ENCODE data around the gene ZNF429. TPM values are rescaled to one million over a fixed set of nuclear protein-coding genes. Genes with fewer than 3 reads are reported as not detected.
"Not testable (repeated sequence)": the region's sequence is repeated elsewhere in the genome, so short reads cannot be mapped to it uniquely, and the experiment has no call there.

The ZNF429 gene
- total RNA-seq, 1 donor from 2014 or later, result 12.7 TPM

DNA sequence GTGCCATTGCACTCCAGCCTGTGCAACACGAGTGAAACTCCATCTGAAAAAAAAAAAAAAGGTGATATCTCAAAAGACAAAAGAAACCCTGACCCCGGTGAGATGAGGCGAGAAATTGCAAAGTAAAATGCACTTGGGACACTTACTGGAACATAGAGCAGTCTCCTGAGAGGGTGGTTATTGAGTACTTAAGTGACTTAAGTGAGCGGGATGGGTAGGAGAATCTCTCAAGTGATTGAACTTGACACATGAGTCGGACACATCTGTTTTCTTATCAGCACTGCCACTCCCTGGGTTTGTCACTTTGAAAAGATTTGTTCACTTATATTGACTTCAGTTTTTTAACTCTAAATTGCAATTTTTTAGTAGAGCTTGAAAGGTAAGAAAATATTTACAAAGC lies 2.8 kb downstream of the ZNF429 start:
- Histone ChIP-seq H3K36me3 (ENCODE audit: insufficient read depth, low read length) (no peaks in the 10 kb centered on the region), H4K20me1 (ENCODE audit: insufficient read depth, low read length) (no peaks in the 10 kb centered on the region), H3K79me2 (ENCODE audit: insufficient read depth, low read length) (peaks cover 19% of the 10 kb centered on the region), H3K27ac (ENCODE audit: low read depth, low read length) (no peak overlapping the region), H3K27me3 (ENCODE audit: insufficient read depth, low read length) (no peaks in the 10 kb centered on the region), H3K9me3 (ENCODE audit: insufficient read depth, low read depth, low read length) (peaks cover 7% of the 10 kb centered on the region), H3K9ac (ENCODE audit: low read length) (no peak overlapping the region), H3K4me3 (ENCODE audit: insufficient read depth, low read depth, low read length) (no peak overlapping the region), H2AFZ (ENCODE audit: low read depth, low read length) (no peak overlapping the region), H3K4me1 (ENCODE audit: insufficient read depth, low read length) (peaks cover 4% of the 10 kb centered on the region), H3K4me2 (ENCODE audit: low read length) (no peak overlapping the region)
- peaks cover 9% of the 10 kb centered on the region for H3K4me1 Mint-ChIP-seq (ENCODE audit: low read depth, unreplicated experiment)
- peaks cover 39% of the 10 kb centered on the region for H3K36me3 Mint-ChIP-seq (ENCODE audit: low read depth, unreplicated experiment)
- no peak for TF ChIP-seq EZH2 (IDR thresholded peaks at IDR 0.05; ENCODE audit: insufficient read depth, low read length)
- TF ChIP-seq, protein P1, sequence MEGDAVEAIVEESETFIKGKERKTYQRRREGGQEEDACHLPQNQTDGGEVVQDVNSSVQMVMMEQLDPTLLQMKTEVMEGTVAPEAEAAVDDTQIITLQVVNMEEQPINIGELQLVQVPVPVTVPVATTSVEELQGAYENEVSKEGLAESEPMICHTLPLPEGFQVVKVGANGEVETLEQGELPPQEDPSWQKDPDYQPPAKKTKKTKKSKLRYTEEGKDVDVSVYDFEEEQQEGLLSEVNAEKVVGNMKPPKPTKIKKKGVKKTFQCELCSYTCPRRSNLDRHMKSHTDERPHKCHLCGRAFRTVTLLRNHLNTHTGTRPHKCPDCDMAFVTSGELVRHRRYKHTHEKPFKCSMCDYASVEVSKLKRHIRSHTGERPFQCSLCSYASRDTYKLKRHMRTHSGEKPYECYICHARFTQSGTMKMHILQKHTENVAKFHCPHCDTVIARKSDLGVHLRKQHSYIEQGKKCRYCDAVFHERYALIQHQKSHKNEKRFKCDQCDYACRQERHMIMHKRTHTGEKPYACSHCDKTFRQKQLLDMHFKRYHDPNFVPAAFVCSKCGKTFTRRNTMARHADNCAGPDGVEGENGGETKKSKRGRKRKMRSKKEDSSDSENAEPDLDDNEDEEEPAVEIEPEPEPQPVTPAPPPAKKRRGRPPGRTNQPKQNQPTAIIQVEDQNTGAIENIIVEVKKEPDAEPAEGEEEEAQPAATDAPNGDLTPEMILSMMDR (IDR thresholded peaks at IDR 0.05; ENCODE audit: insufficient read depth, low read depth, low read length), result no peak
- DNase-seq (ENCODE audit: low read depth) (no peak), FAIRE-seq (no peak)
- no peaks in the 10 kb centered on the region for H3K27me3 Mint-ChIP-seq (ENCODE audit: low read depth, unreplicated experiment)
- peak overlapping the region; percentile 47 for H3K27ac Mint-ChIP-seq (ENCODE audit: unreplicated experiment)
- peaks cover 14% of the 10 kb centered on the region for H3K9me3 Mint-ChIP-seq (ENCODE audit: unreplicated experiment)
- no peak overlapping the region for H3K4me3 Mint-ChIP-seq (ENCODE audit: unreplicated experiment)

DNA sequence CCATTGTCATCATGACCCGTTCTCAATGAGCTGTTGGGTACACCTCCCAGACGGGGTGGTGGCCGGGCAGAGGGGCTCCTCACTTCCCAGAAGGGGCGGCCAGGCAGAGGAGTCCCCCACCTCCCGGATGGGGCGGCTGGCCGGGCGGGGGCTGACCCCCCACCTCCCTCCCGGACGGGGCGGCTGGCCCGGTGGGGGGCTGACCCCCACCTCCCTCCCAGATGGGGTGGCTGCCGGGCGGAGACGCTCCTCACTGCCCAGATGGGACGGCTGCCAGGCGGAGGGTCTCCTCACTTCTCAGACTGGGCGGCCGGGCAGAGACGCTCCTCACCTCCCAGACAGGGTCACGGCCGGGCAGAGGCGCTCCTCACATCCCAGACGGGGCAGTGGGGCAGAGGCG lies 5.7 kb downstream of the ZNF429 start:
- peaks cover 22% of the 10 kb centered on the region for H3K79me2 ChIP-seq (ENCODE audit: insufficient read depth, low read length)
- H3K4me3 Mint-ChIP-seq (ENCODE audit: unreplicated experiment); H3K9ac ChIP-seq (ENCODE audit: low read length); H2AFZ ChIP-seq (ENCODE audit: low read depth, low read length); H3K27ac Mint-ChIP-seq (ENCODE audit: unreplicated experiment); H3K4me1 ChIP-seq (ENCODE audit: insufficient read depth, low read length); H3K27ac ChIP-seq (ENCODE audit: low read depth, low read length); H3K36me3 ChIP-seq (ENCODE audit: insufficient read depth, low read length); H3K27me3 ChIP-seq (ENCODE audit: insufficient read depth, low read length); H4K20me1 ChIP-seq (ENCODE audit: insufficient read depth, low read length); H3K4me1 Mint-ChIP-seq (ENCODE audit: low read depth, unreplicated experiment); H3K9me3 ChIP-seq (ENCODE audit: insufficient read depth, low read depth, low read length); H3K27me3 Mint-ChIP-seq (ENCODE audit: low read depth, unreplicated experiment); DNase-seq (ENCODE audit: low read depth); H3K4me3 ChIP-seq (ENCODE audit: insufficient read depth, low read depth, low read length); FAIRE-seq; H3K4me2 ChIP-seq (ENCODE audit: low read length): not testable (repeated sequence)
- peaks cover 23% of the 10 kb centered on the region for H3K9me3 Mint-ChIP-seq (ENCODE audit: unreplicated experiment)
- H3K36me3 Mint-ChIP-seq (ENCODE audit: low read depth, unreplicated experiment), result peaks cover 48% of the 10 kb centered on the region

DNA sequence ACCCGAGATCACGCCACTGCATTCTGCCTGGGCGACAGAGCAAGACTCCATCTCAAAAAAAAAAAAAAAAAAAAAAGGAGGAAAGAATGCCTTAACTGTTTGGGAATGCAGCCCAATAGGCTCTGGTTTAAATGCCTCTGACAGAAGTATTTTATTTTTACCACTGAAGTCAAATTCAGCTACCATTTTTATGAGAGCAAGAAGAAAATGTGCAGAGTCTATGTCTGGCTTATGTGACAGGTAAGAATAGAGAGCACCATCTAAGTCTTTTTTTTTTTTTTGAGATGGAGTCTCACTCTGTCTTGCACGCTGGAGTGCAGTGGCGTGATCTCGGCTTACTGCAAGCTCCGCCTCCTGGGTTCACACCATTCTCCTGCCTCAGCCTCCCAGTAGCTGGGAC lies 7.2 kb downstream of the ZNF429 start:
- DNase-seq (ENCODE audit: low read depth); H3K9me3 ChIP-seq (ENCODE audit: insufficient read depth, low read depth, low read length); H2AFZ ChIP-seq (ENCODE audit: low read depth, low read length); H3K36me3 ChIP-seq (ENCODE audit: insufficient read depth, low read length); H3K4me3 Mint-ChIP-seq (ENCODE audit: unreplicated experiment); H3K27ac Mint-ChIP-seq (ENCODE audit: unreplicated experiment); H3K27me3 Mint-ChIP-seq (ENCODE audit: low read depth, unreplicated experiment); H4K20me1 ChIP-seq (ENCODE audit: insufficient read depth, low read length); H3K4me1 ChIP-seq (ENCODE audit: insufficient read depth, low read length); H3K9ac ChIP-seq (ENCODE audit: low read length); H3K4me1 Mint-ChIP-seq (ENCODE audit: low read depth, unreplicated experiment); H3K4me2 ChIP-seq (ENCODE audit: low read length); H3K27me3 ChIP-seq (ENCODE audit: insufficient read depth, low read length); H3K4me3 ChIP-seq (ENCODE audit: insufficient read depth, low read depth, low read length); H3K79me2 ChIP-seq (ENCODE audit: insufficient read depth, low read length); FAIRE-seq; H3K27ac ChIP-seq (ENCODE audit: low read depth, low read length): not testable (repeated sequence)
- Mint-ChIP-seq H3K9me3 (ENCODE audit: unreplicated experiment) (peaks cover 32% of the 10 kb centered on the region), H3K36me3 (ENCODE audit: low read depth, unreplicated experiment) (peaks cover 50% of the 10 kb centered on the region)

DNA sequence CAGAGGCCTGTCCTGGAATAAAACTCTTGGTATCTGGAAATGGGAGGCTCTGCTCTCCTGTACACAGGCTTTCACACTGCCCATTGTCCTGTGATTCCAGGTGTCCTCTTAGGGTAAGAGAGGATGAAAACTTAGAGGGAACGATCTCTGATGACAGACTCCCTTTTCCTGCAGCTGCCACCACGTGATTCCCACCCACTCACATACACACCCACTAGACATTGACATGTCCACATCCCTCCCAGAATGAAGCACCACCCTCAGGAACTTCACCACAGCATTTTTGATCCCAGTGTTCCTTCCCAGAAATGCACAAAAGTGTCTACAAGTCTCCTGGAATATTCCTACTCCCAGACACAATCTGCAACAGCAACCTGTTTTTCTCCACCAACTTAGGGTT lies 8.2 kb downstream of the ZNF429 start:
- H3K79me2 ChIP-seq (ENCODE audit: insufficient read depth, low read length), result peaks cover 3% of the 10 kb centered on the region
- H3K4me2 ChIP-seq (ENCODE audit: low read length), result no peak overlapping the region
- Mint-ChIP-seq H3K36me3 (ENCODE audit: low read depth, unreplicated experiment) (peaks cover 47% of the 10 kb centered on the region), H3K9me3 (ENCODE audit: unreplicated experiment) (peaks cover 35% of the 10 kb centered on the region), H3K27me3 (ENCODE audit: low read depth, unreplicated experiment) (no peaks in the 10 kb centered on the region), H3K4me3 (ENCODE audit: unreplicated experiment) (no peak overlapping the region), H3K27ac (ENCODE audit: unreplicated experiment) (no peak overlapping the region), H3K4me1 (ENCODE audit: low read depth, unreplicated experiment) (peaks cover under 1% of the 10 kb centered on the region)
- H3K27ac ChIP-seq (ENCODE audit: low read depth, low read length), result no peak overlapping the region
- no peak overlapping the region for H3K4me3 ChIP-seq (ENCODE audit: insufficient read depth, low read depth, low read length)
- H3K4me1 ChIP-seq (ENCODE audit: insufficient read depth, low read length), result no peaks in the 10 kb centered on the region
- H4K20me1 ChIP-seq (ENCODE audit: insufficient read depth, low read length), result no peaks in the 10 kb centered on the region
- TF ChIP-seq EZH2 (IDR thresholded peaks at IDR 0.05; ENCODE audit: insufficient read depth, low read length), result no peak
- TF ChIP-seq, protein P1 (IDR thresholded peaks at IDR 0.05; ENCODE audit: insufficient read depth, low read depth, low read length), result no peak
- H3K27me3 ChIP-seq (ENCODE audit: insufficient read depth, low read length), result no peaks in the 10 kb centered on the region
- no peak overlapping the region for H3K9ac ChIP-seq (ENCODE audit: low read length)
- FAIRE-seq (no peak), DNase-seq (ENCODE audit: low read depth) (peak; percentile 3)
- peaks cover 3% of the 10 kb centered on the region for H3K9me3 ChIP-seq (ENCODE audit: insufficient read depth, low read depth, low read length)
- H2AFZ ChIP-seq (ENCODE audit: low read depth, low read length), result no peak overlapping the region
- peaks cover under 1% of the 10 kb centered on the region for H3K36me3 ChIP-seq (ENCODE audit: insufficient read depth, low read length)
